ENCODE results near the gene SHBG. TPM values are rescaled to one million over a fixed set of nuclear protein-coding genes. Genes with fewer than 3 reads are reported as not detected.

Gene SHBG
- total and polyA plus RNA-seq, 2 of the 8 experiments (the other 6 are each of a cell fraction or from before 2014, with no cell fraction given) = 1.1 to 1.2 TPM

- DNase-seq (ENCODE audit: low read depth in 1 of 2, low spot score in 2 of 2) (peak; percentile 39 to 66), FAIRE-seq (peak; percentile 90)
- H4K91ac ChIP-seq (replicated peaks; ENCODE audit: insufficient read length, low read length) = peak overlapping the region; percentile 56
- ChIA-PET CTCF (ENCODE audit: partially characterized antibody) (interaction anchor here (0.6 to 15.7 kb wide), 22 partner anchors 10 to 1856 kb away, joined by 3 to 332 read pairs (median 6); partner anchors contain the start of genes ATP1B2, DNAH2, EFNB3 and FXR2), POLR2A (ENCODE audit: partially characterized antibody) (interaction anchor here (0.5 to 79.4 kb wide), 10 partner anchors 14 to 148 kb away, joined by 3 to 2272 read pairs (median 4); partner anchors contain the start of genes ATP1B2, FXR2, MPDU1 and POLR2A)
- peaks cover 2% of the 10 kb centered on the region; the same call in 1 of the 2 replicates for H3K23me2 ChIP-seq (ENCODE audit: low read depth, low read length)
- H3K56ac ChIP-seq (replicated peaks; ENCODE audit: insufficient read length, low read depth, low read length) = no peak overlapping the region
- peak overlapping the region; percentile 68; the same call in 1 of the 2 replicates for H3K18ac ChIP-seq (ENCODE audit: extremely low read depth, low read length)
- no peak overlapping the region for H3K4me3 ChIP-seq (ENCODE audit: extremely low read depth in 1 of 4, insufficient read depth in 2 of 4, low read depth in 3 of 4, low read length in 4 of 4)
- H3K27me3 ChIP-seq (replicated peaks in 1 of 4; ENCODE audit: control insufficient read depth in 3 of 4, extremely low read depth in 1 of 4, insufficient read depth in 3 of 4, low read length in 3 of 4) = no peaks in the 10 kb centered on the region
- no peak overlapping the region for H4K5ac ChIP-seq (ENCODE audit: insufficient read length, low read depth, low read length)
- no peaks in the 10 kb centered on the region for H3K79me2 ChIP-seq (ENCODE audit: control insufficient read depth in 1 of 2, insufficient read depth in 2 of 2, low read length in 2 of 2)
- H3K9me3 ChIP-seq (ENCODE audit: insufficient read depth in 2 of 2, low read depth in 1 of 2, low read length in 1 of 2) = no peaks in the 10 kb centered on the region
- 0 out of 2 replicates have a peak overlapping the region, but pooled peaks have one; percentile 14 for H2AK5ac ChIP-seq (ENCODE audit: low read depth, low read length)
- no peaks in the 10 kb centered on the region for H3K36me3 ChIP-seq (ENCODE audit: control insufficient read depth in 2 of 4, insufficient read depth in 4 of 4, low read length in 3 of 4)
- 41% methylated on average over 6 of the region's 6 CpGs; no CpG with 5 or more reads in 1 of the 2 experiments for WGBS, 2 experiments (ENCODE audit: extremely low coverage in 1 of 2, insufficient coverage in 1 of 2, insufficient read length in 1 of 2, insufficient replicate concordance in 2 of 2, low coverage in 1 of 2, low lambda C conversion rate in 2 of 2, missing lambda C conversion rate in 1 of 2)
- no peak overlapping the region for H3K23ac ChIP-seq (ENCODE audit: insufficient read length)
- no peak overlapping the region for H4K8ac ChIP-seq (ENCODE audit: extremely low read depth, insufficient read depth, low read length)
- no peaks in the 10 kb centered on the region for H3K79me1 ChIP-seq (ENCODE audit: low read depth, low read length)
- H3K4me1 ChIP-seq (replicated peaks in 1 of 4; ENCODE audit: control insufficient read depth in 3 of 4, insufficient read depth in 4 of 4, low read length in 3 of 4) = peaks cover 0 to 12% (median 3%) of the 10 kb centered on the region in 4 experiments; a peak in 3 of 7 replicates
- H3K27ac ChIP-seq (ENCODE audit: low read depth, low read length) = no peak overlapping the region
- no peak overlapping the region for H3K14ac ChIP-seq (ENCODE audit: insufficient read length)
- no peak overlapping the region for H3K9ac ChIP-seq (replicated peaks in 1 of 4; ENCODE audit: extremely low read depth in 1 of 4, low read depth in 3 of 4, low read length in 3 of 4)
- no peak overlapping the region for H2BK15ac ChIP-seq (ENCODE audit: low read length)
- no peaks in the 10 kb centered on the region for H4K20me1 ChIP-seq (replicated peaks in 1 of 2; ENCODE audit: control insufficient read depth in 1 of 2, insufficient read depth in 2 of 2, low read length in 2 of 2)
- H2BK5ac ChIP-seq (ENCODE audit: low read depth, low read length) = peak overlapping the region; percentile 20; the same call in 1 of the 2 replicates
- peak overlapping the region; percentile 82; the same call in 1 of the 2 replicates for H2AFZ ChIP-seq (ENCODE audit: low read length)
- 0 out of 4 replicates have a peak overlapping the region, but pooled peaks of 1 of the 2 experiments have one; percentile 22 for H3K4me2 ChIP-seq (ENCODE audit: insufficient read depth in 1 of 2, low read depth in 2 of 2, low read length in 2 of 2)
- H3K4ac ChIP-seq (replicated peaks; ENCODE audit: insufficient read length, low read depth, low read length) = no peak overlapping the region
- H2BK120ac ChIP-seq (replicated peaks; ENCODE audit: low read depth, low read length) = no peak overlapping the region
- TF ChIP-seq CTBP2 (IDR thresholded peaks at IDR 0.05; ENCODE audit: borderline replicate concordance, insufficient read depth, insufficient read length, low read length) = no peak
- 0 out of 2 replicates have a peak, but pooled peaks have one; percentile 14 for TF ChIP-seq TBP (IDR thresholded peaks at IDR 0.05; ENCODE audit: low read depth, low read length)
- TF ChIP-seq CTCF (IDR thresholded peaks at IDR 0.05; ENCODE audit: control extremely low read depth in 1 of 3, insufficient read depth in 1 of 3, low read depth in 1 of 3, low read length in 3 of 3) = peak; percentile 61 to 85 (median 79)
- TF ChIP-seq SIRT6 (IDR thresholded peaks at IDR 0.05; ENCODE audit: low read length) = no peak
- peak; percentile 75 to 81 for TF ChIP-seq RAD21 (IDR thresholded peaks at IDR 0.05 in 1 of 2, conservative IDR thresholded peaks at IDR 0.05 in 1 of 2; ENCODE audit: low read depth in 2 of 2, low read length in 2 of 2)
- peak overlapping the region; percentile 89 for H2BK20ac ChIP-seq (ENCODE audit: low read length)
- peak overlapping the region; percentile 62; the same call in 1 of the 2 replicates for H2BK12ac ChIP-seq (ENCODE audit: low read depth, low read length)
These were observed 2.6 kb downstream of the SHBG start for GRCh38 chr17:7632492-7632894.
